ENCODE measurements around the gene P2RY2.

The P2RY2 gene

GRCh38 chr11:73189723-73190556, 28.1 kb upstream of the P2RY2 start:
- H4K20me1 ChIP-seq (ENCODE audit: control insufficient read depth, insufficient read depth, low read depth, low read length) = no peaks in the 10 kb centered on the region
- no peaks in the 10 kb centered on the region for H3K9me3 ChIP-seq (ENCODE audit: control insufficient read depth, insufficient read depth, low read length)

GRCh38 chr11:73190557-73190885, 27.6 kb upstream of the P2RY2 start:
- Histone ChIP-seq H3K4me3 (ENCODE audit: low read length) (no peak overlapping the region), H3K9me2 (replicated peaks; ENCODE audit: control insufficient read depth, low read length) (no peaks in the 10 kb centered on the region), H3K4me2 (ENCODE audit: low read length) (no peak overlapping the region), H3K27ac (ENCODE audit: low read depth, low read length) (no peak overlapping the region), H3K27me3 (ENCODE audit: control insufficient read depth, low read length) (peaks cover 8% of the 10 kb centered on the region), H3F3A (ENCODE audit: control insufficient read depth, insufficient read depth) (no peaks in the 10 kb centered on the region), H3K9me3 (ENCODE audit: control insufficient read depth, insufficient read depth, low read length) (no peaks in the 10 kb centered on the region), H3K79me2 (ENCODE audit: control insufficient read depth, low read length) (no peaks in the 10 kb centered on the region), H3K36me3 (ENCODE audit: control insufficient read depth, low read length) (no peaks in the 10 kb centered on the region), H3K4me1 (ENCODE audit: control insufficient read depth, low read length) (peaks cover 12% of the 10 kb centered on the region), H4K20me1 (ENCODE audit: control insufficient read depth, insufficient read depth, low read depth, low read length) (no peaks in the 10 kb centered on the region)
- TF ChIP-seq CTCF (IDR thresholded peaks at IDR 0.05; ENCODE audit: low read depth, low read length, poor library complexity, severe bottlenecking) (no peak), EZH2phosphoT487 (IDR thresholded peaks at IDR 0.05; ENCODE audit: borderline replicate concordance, low read length) (no peak)

More at GRCh38 chr11:73189723-73190556, 28.1 kb upstream of the P2RY2 start:
- no peaks in the 10 kb centered on the region for H3K9me2 ChIP-seq (replicated peaks; ENCODE audit: control insufficient read depth, low read length)
- H3K4me2 ChIP-seq (ENCODE audit: low read length) = peak overlapping the region; percentile 22; the same call in 1 of the 2 replicates
- no peak overlapping the region for H3K4me3 ChIP-seq (ENCODE audit: low read length)
- peaks cover 17% of the 10 kb centered on the region for H3K4me1 ChIP-seq (ENCODE audit: control insufficient read depth, low read length)
- peaks cover 5% of the 10 kb centered on the region for H3K27me3 ChIP-seq (ENCODE audit: control insufficient read depth, low read length)
- H3F3A ChIP-seq (ENCODE audit: control insufficient read depth, insufficient read depth) = no peaks in the 10 kb centered on the region
- H3K79me2 ChIP-seq (ENCODE audit: control insufficient read depth, low read length) = no peaks in the 10 kb centered on the region
- no peaks in the 10 kb centered on the region for H3K36me3 ChIP-seq (ENCODE audit: control insufficient read depth, low read length)
- no peak overlapping the region for H3K27ac ChIP-seq (ENCODE audit: low read depth, low read length)
- TF ChIP-seq CTCF (IDR thresholded peaks at IDR 0.05; ENCODE audit: low read depth, low read length, poor library complexity, severe bottlenecking) (no peak), EZH2phosphoT487 (IDR thresholded peaks at IDR 0.05; ENCODE audit: borderline replicate concordance, low read length) (no peak)

- Histone ChIP-seq H3F3A (ENCODE audit: control insufficient read depth, insufficient read depth) (no peaks in the 10 kb centered on the region), H4K20me1 (ENCODE audit: control insufficient read depth, insufficient read depth, low read depth, low read length) (no peaks in the 10 kb centered on the region), H3K27ac (ENCODE audit: low read depth, low read length) (no peak overlapping the region), H3K9me3 (ENCODE audit: control insufficient read depth, insufficient read depth, low read length) (no peaks in the 10 kb centered on the region), H3K4me2 (ENCODE audit: low read length) (no peak overlapping the region), H3K9me2 (replicated peaks; ENCODE audit: control insufficient read depth, low read length) (no peaks in the 10 kb centered on the region), H3K4me1 (ENCODE audit: control insufficient read depth, low read length) (peaks cover 12% of the 10 kb centered on the region), H3K79me2 (ENCODE audit: control insufficient read depth, low read length) (no peaks in the 10 kb centered on the region), H3K36me3 (ENCODE audit: control insufficient read depth, low read length) (no peaks in the 10 kb centered on the region), H3K27me3 (ENCODE audit: control insufficient read depth, low read length) (peaks cover 10% of the 10 kb centered on the region), H3K4me3 (ENCODE audit: low read length) (no peak overlapping the region)
- TF ChIP-seq CTCF (IDR thresholded peaks at IDR 0.05; ENCODE audit: low read depth, low read length, poor library complexity, severe bottlenecking) (no peak), EZH2phosphoT487 (IDR thresholded peaks at IDR 0.05; ENCODE audit: borderline replicate concordance, low read length) (no peak)
Measured at GRCh38 chr11:73191151-73191550, 26.9 kb upstream of the P2RY2 start.

Measured in DOHH2 (cell line).